ENCODE data around the gene COG6. TPM values are rescaled to one million over a fixed set of nuclear protein-coding genes. Genes with fewer than 3 reads are reported as not detected.

The COG6 gene
- total and polyA plus RNA-seq, 2 of the 8 experiments (the other 6 are each of a cell fraction or from before 2014, with no cell fraction given), result 8.8 to 22.3 TPM

DNA sequence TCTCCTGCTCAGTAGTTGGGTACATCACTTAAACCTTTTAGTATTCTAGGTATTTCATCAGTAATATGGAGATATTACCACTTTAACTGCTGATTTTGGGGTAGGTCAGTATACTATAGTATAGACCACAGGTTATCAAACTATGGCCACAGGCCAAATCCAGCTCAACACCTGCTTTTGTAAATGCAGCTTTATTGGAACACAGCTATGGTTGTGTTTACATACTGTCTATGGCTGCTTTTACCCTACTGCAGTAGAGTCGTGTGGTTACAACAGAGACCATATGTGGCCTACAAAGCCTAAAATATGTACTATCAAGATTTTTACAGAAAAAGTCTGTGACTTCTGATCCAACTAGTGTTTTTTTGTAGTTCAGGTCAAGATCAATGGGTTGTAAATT, 10.3 kb downstream of the COG6 start (continued):
- TF ChIP-seq, protein P1, sequence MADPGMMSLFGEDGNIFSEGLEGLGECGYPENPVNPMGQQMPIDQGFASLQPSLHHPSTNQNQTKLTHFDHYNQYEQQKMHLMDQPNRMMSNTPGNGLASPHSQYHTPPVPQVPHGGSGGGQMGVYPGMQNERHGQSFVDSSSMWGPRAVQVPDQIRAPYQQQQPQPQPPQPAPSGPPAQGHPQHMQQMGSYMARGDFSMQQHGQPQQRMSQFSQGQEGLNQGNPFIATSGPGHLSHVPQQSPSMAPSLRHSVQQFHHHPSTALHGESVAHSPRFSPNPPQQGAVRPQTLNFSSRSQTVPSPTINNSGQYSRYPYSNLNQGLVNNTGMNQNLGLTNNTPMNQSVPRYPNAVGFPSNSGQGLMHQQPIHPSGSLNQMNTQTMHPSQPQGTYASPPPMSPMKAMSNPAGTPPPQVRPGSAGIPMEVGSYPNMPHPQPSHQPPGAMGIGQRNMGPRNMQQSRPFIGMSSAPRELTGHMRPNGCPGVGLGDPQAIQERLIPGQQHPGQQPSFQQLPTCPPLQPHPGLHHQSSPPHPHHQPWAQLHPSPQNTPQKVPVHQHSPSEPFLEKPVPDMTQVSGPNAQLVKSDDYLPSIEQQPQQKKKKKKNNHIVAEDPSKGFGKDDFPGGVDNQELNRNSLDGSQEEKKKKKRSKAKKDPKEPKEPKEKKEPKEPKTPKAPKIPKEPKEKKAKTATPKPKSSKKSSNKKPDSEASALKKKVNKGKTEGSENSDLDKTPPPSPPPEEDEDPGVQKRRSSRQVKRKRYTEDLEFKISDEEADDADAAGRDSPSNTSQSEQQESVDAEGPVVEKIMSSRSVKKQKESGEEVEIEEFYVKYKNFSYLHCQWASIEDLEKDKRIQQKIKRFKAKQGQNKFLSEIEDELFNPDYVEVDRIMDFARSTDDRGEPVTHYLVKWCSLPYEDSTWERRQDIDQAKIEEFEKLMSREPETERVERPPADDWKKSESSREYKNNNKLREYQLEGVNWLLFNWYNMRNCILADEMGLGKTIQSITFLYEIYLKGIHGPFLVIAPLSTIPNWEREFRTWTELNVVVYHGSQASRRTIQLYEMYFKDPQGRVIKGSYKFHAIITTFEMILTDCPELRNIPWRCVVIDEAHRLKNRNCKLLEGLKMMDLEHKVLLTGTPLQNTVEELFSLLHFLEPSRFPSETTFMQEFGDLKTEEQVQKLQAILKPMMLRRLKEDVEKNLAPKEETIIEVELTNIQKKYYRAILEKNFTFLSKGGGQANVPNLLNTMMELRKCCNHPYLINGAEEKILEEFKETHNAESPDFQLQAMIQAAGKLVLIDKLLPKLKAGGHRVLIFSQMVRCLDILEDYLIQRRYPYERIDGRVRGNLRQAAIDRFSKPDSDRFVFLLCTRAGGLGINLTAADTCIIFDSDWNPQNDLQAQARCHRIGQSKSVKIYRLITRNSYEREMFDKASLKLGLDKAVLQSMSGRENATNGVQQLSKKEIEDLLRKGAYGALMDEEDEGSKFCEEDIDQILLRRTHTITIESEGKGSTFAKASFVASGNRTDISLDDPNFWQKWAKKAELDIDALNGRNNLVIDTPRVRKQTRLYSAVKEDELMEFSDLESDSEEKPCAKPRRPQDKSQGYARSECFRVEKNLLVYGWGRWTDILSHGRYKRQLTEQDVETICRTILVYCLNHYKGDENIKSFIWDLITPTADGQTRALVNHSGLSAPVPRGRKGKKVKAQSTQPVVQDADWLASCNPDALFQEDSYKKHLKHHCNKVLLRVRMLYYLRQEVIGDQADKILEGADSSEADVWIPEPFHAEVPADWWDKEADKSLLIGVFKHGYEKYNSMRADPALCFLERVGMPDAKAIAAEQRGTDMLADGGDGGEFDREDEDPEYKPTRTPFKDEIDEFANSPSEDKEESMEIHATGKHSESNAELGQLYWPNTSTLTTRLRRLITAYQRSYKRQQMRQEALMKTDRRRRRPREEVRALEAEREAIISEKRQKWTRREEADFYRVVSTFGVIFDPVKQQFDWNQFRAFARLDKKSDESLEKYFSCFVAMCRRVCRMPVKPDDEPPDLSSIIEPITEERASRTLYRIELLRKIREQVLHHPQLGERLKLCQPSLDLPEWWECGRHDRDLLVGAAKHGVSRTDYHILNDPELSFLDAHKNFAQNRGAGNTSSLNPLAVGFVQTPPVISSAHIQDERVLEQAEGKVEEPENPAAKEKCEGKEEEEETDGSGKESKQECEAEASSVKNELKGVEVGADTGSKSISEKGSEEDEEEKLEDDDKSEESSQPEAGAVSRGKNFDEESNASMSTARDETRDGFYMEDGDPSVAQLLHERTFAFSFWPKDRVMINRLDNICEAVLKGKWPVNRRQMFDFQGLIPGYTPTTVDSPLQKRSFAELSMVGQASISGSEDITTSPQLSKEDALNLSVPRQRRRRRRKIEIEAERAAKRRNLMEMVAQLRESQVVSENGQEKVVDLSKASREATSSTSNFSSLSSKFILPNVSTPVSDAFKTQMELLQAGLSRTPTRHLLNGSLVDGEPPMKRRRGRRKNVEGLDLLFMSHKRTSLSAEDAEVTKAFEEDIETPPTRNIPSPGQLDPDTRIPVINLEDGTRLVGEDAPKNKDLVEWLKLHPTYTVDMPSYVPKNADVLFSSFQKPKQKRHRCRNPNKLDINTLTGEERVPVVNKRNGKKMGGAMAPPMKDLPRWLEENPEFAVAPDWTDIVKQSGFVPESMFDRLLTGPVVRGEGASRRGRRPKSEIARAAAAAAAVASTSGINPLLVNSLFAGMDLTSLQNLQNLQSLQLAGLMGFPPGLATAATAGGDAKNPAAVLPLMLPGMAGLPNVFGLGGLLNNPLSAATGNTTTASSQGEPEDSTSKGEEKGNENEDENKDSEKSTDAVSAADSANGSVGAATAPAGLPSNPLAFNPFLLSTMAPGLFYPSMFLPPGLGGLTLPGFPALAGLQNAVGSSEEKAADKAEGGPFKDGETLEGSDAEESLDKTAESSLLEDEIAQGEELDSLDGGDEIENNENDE (IDR thresholded peaks at IDR 0.05; ENCODE audit: insufficient replicate concordance, low read length), result no peak
- TF ChIP-seq ZNF274 (IDR thresholded peaks at IDR 0.05; ENCODE audit: borderline replicate concordance, extremely low read depth, low read length) (no peak), SP4 (IDR thresholded peaks at IDR 0.05; ENCODE audit: low read length) (no peak), KDM5A (IDR thresholded peaks at IDR 0.05; ENCODE audit: low read length) (no peak), CTBP2 (IDR thresholded peaks at IDR 0.05; ENCODE audit: borderline replicate concordance, insufficient read depth, insufficient read length, low read length) (no peak), SP2 (IDR thresholded peaks at IDR 0.05; ENCODE audit: low read length) (no peak), EP300 (IDR thresholded peaks at IDR 0.05; ENCODE audit: borderline replicate concordance in 1 of 2, low read depth in 2 of 2, low read length in 2 of 2) (no peak)
- TF ChIP-seq, protein P2, sequence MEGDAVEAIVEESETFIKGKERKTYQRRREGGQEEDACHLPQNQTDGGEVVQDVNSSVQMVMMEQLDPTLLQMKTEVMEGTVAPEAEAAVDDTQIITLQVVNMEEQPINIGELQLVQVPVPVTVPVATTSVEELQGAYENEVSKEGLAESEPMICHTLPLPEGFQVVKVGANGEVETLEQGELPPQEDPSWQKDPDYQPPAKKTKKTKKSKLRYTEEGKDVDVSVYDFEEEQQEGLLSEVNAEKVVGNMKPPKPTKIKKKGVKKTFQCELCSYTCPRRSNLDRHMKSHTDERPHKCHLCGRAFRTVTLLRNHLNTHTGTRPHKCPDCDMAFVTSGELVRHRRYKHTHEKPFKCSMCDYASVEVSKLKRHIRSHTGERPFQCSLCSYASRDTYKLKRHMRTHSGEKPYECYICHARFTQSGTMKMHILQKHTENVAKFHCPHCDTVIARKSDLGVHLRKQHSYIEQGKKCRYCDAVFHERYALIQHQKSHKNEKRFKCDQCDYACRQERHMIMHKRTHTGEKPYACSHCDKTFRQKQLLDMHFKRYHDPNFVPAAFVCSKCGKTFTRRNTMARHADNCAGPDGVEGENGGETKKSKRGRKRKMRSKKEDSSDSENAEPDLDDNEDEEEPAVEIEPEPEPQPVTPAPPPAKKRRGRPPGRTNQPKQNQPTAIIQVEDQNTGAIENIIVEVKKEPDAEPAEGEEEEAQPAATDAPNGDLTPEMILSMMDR (IDR thresholded peaks at IDR 0.05; ENCODE audit: control extremely low read depth in 1 of 3, insufficient read depth in 1 of 3, low read depth in 1 of 3, low read length in 3 of 3), result no peak
